ENCODE data around the gene CNTFR.

Gene CNTFR

DNA sequence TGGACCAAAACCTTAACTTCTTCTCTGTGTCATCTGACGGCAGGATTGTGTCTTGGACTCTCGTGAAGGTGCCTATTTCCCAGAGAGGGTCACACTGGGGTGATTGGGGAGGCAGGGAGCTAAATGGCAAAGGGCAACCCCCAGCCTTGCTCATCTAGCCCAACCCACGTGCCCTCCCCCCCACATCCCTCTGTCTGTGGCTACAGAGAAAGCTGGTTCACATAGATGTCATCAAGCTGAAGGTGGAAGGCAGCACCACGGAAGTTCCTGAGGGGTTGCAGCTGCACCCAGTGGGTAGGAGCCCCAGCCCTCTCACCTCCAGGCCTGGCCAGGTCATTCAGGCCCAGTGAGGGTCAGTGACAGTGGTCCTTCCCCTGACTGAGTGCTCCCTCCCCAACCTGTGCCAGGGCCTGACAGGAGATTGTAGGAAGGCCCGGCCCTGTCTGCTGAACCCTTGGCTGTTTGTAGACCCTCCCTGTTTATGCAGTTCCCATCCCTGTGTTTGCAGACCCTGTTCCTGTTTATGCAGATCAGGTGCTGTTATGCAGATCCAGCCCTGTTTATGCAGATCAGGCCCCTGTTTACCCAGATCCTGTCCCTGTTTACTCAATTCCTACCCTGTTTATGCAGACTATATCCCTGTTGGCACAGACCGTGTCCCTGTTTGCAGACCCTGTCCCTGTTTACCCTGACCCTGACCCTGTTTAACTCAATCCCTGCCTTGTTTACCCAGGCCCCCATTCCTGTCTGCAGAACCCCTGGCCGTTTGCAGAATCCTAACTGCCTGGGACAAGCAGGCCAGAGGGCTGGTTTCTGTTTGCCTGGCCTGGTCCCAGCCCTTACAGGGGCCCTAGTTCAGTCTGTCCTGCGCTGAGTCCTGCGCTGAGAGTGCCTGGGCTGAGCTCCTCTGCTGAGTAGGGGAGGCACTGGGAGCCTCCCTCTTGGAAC lies 77.1 kb downstream of the CNTFR start:
- no peak overlapping the region for H3K9ac ChIP-seq (ENCODE audit: low read length in 2 of 2)
- no peaks in the 10 kb centered on the region for H3K9me3 ChIP-seq (ENCODE audit: control insufficient read depth in 2 of 2, low read length in 2 of 2)
- no peak overlapping the region for H3K27ac ChIP-seq (ENCODE audit: low read length)
- no peaks in the 10 kb centered on the region for H3K4me1 ChIP-seq (ENCODE audit: control insufficient read depth, insufficient read depth, low read length)
- no peaks in the 10 kb centered on the region for H3K36me3 ChIP-seq (ENCODE audit: control insufficient read depth in 2 of 2, insufficient read depth in 2 of 2, low read length in 2 of 2)
- no peak overlapping the region for H3K4me3 ChIP-seq (ENCODE audit: low read length in 2 of 2)
- H3K27me3 ChIP-seq (ENCODE audit: control insufficient read depth in 1 of 2, insufficient read depth in 2 of 2, low read length in 2 of 2) = no peaks in the 10 kb centered on the region

- H3K4me3 ChIP-seq (ENCODE audit: low read length in 2 of 2) = no peak overlapping the region
- H3K9ac ChIP-seq (ENCODE audit: low read length in 2 of 2) = no peak overlapping the region
- no peaks in the 10 kb centered on the region for H3K27me3 ChIP-seq (ENCODE audit: control insufficient read depth in 1 of 2, insufficient read depth in 2 of 2, low read length in 2 of 2)
- no peak overlapping the region for H3K27ac ChIP-seq (ENCODE audit: low read length)
- H3K36me3 ChIP-seq (ENCODE audit: control insufficient read depth in 2 of 2, insufficient read depth in 2 of 2, low read length in 2 of 2) = no peaks in the 10 kb centered on the region
- no peaks in the 10 kb centered on the region for H3K9me3 ChIP-seq (ENCODE audit: control insufficient read depth in 2 of 2, low read length in 2 of 2)
- H3K4me1 ChIP-seq (ENCODE audit: control insufficient read depth, insufficient read depth, low read length) = no peaks in the 10 kb centered on the region
These were observed 78.7 kb downstream of the CNTFR start for GRCh38 chr9:34510497-34511468.

DNA sequence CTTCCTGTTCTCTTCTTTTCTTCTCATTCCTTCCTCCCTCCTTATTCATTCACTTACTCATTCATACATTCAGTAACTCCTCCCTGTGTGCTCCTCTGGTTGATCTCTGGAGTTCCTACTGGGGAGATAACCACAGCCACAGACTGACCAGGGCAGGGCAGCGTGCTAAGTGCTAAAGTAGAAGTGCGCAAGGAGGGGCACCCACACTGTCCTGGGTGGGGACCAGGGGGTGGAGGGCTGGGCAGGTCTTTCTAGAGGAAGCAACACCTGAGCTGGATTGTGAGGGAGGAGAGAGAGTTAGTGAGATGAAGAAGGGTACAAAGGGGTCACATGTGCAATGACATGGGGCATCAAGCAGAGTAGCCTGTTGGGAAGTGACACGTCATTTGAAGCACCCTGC lies 80.6 kb downstream of the CNTFR start:
- H3K27ac ChIP-seq (ENCODE audit: low read length) = no peak overlapping the region
- H3K9me3 ChIP-seq (ENCODE audit: control insufficient read depth in 2 of 2, low read length in 2 of 2) = no peaks in the 10 kb centered on the region
- no peak overlapping the region for H3K4me3 ChIP-seq (ENCODE audit: low read length in 2 of 2)
- no peak overlapping the region for H3K9ac ChIP-seq (ENCODE audit: low read length in 2 of 2)
- no peaks in the 10 kb centered on the region for H3K36me3 ChIP-seq (ENCODE audit: control insufficient read depth in 2 of 2, insufficient read depth in 2 of 2, low read length in 2 of 2)
- no peaks in the 10 kb centered on the region for H3K4me1 ChIP-seq (ENCODE audit: control insufficient read depth, insufficient read depth, low read length)
- H3K27me3 ChIP-seq (ENCODE audit: control insufficient read depth in 1 of 2, insufficient read depth in 2 of 2, low read length in 2 of 2) = no peaks in the 10 kb centered on the region

DNA sequence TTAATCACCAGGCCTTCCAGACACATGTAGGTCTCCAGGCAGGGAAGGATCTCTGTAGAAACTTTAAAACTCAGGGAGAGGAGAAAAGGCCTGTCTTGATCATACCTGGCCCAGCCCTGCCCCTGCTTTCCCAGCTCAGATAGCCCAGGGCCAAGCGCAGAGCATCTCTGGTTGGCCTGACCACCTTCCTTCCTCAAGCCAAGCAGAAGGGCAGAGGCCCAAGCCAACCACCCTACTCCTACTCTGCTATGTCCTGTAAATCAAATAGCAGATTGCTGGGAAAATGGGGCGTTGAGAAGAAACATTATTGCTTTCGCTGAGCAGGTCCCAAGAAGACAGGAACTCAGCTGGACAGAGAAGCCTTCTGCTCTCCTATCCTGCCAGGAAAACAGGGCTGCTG lies 81.1 kb downstream of the CNTFR start:
- H3K9ac ChIP-seq (ENCODE audit: low read length in 2 of 2) = no peak overlapping the region
- H3K27me3 ChIP-seq (ENCODE audit: control insufficient read depth in 1 of 2, insufficient read depth in 2 of 2, low read length in 2 of 2) = no peaks in the 10 kb centered on the region
- no peaks in the 10 kb centered on the region for H3K4me1 ChIP-seq (ENCODE audit: control insufficient read depth, insufficient read depth, low read length)
- H3K36me3 ChIP-seq (ENCODE audit: control insufficient read depth in 2 of 2, insufficient read depth in 2 of 2, low read length in 2 of 2) = no peaks in the 10 kb centered on the region
- no peak overlapping the region for H3K27ac ChIP-seq (ENCODE audit: low read length)
- no peaks in the 10 kb centered on the region for H3K9me3 ChIP-seq (ENCODE audit: control insufficient read depth in 2 of 2, low read length in 2 of 2)
- H3K4me3 ChIP-seq (ENCODE audit: low read length in 2 of 2) = no peak overlapping the region

DNA sequence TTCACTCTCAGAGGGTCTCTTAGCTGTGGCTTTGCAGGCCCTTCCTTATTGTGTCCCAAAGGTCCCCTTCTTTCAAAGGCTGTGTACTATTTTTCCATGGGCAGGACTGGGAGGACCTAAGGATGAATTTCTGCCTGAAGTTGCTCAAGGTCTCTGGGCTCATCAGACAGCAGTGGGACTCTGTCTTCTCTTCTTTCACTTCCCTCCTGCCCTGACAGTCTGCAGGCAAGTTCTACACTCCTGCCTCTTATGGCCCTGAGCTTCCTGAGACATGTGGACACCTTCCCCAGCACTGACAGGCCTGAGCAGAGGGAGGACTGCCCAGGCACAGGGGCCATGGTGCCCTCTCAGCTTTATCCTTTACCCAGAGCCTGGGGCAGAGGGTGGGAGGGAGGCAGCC lies 81.6 kb downstream of the CNTFR start:
- H3K36me3 ChIP-seq (ENCODE audit: control insufficient read depth in 2 of 2, insufficient read depth in 2 of 2, low read length in 2 of 2) = no peaks in the 10 kb centered on the region
- no peaks in the 10 kb centered on the region for H3K9me3 ChIP-seq (ENCODE audit: control insufficient read depth in 2 of 2, low read length in 2 of 2)
- H3K4me3 ChIP-seq (ENCODE audit: low read length in 2 of 2) = no peak overlapping the region
- no peak overlapping the region for H3K27ac ChIP-seq (ENCODE audit: low read length)
- H3K4me1 ChIP-seq (ENCODE audit: control insufficient read depth, insufficient read depth, low read length) = peaks cover 2% of the 10 kb centered on the region
- H3K27me3 ChIP-seq (ENCODE audit: control insufficient read depth in 1 of 2, insufficient read depth in 2 of 2, low read length in 2 of 2) = no peaks in the 10 kb centered on the region
- no peak overlapping the region for H3K9ac ChIP-seq (ENCODE audit: low read length in 2 of 2)

GRCh38 chr9:34507556-34507955 lies 82.0 kb downstream of the CNTFR start:
- H3K9ac ChIP-seq (ENCODE audit: low read length in 2 of 2) = no peak overlapping the region
- no peak overlapping the region for H3K27ac ChIP-seq (ENCODE audit: low read length)
- no peaks in the 10 kb centered on the region for H3K36me3 ChIP-seq (ENCODE audit: control insufficient read depth in 2 of 2, insufficient read depth in 2 of 2, low read length in 2 of 2)
- H3K4me1 ChIP-seq (ENCODE audit: control insufficient read depth, insufficient read depth, low read length) = peaks cover 6% of the 10 kb centered on the region
- no peaks in the 10 kb centered on the region for H3K27me3 ChIP-seq (ENCODE audit: control insufficient read depth in 1 of 2, insufficient read depth in 2 of 2, low read length in 2 of 2)
- H3K4me3 ChIP-seq (ENCODE audit: low read length in 2 of 2) = no peak overlapping the region
- no peaks in the 10 kb centered on the region for H3K9me3 ChIP-seq (ENCODE audit: control insufficient read depth in 2 of 2, low read length in 2 of 2)

DNA sequence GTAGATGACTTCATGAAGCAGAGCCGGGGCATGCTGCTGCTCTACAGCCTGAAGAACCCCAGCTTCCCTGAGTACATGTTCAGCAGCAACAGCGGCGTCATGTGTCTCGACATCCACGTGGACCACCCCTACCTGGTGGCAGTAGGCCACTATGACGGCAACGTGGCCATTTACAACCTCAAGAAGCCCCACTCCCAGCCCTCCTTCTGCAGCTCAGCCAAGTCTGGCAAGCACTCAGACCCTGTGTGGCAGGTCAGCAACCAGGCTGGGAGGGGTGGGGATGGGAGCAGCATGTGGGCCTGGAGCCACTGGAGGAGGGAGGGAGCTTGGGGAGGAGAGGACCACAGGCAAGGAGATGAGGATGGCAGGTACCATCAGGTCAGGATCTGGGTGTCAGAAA lies 82.9 kb downstream of the CNTFR start:
- no peaks in the 10 kb centered on the region for H3K36me3 ChIP-seq (ENCODE audit: control insufficient read depth in 2 of 2, insufficient read depth in 2 of 2, low read length in 2 of 2)
- no peak overlapping the region for H3K4me3 ChIP-seq (ENCODE audit: low read length in 2 of 2)
- peaks cover 16% of the 10 kb centered on the region for H3K4me1 ChIP-seq (ENCODE audit: control insufficient read depth, insufficient read depth, low read length)
- H3K9ac ChIP-seq (ENCODE audit: low read length in 2 of 2) = no peak overlapping the region
- no peaks in the 10 kb centered on the region for H3K27me3 ChIP-seq (ENCODE audit: control insufficient read depth in 1 of 2, insufficient read depth in 2 of 2, low read length in 2 of 2)
- no peaks in the 10 kb centered on the region for H3K9me3 ChIP-seq (ENCODE audit: control insufficient read depth in 2 of 2, low read length in 2 of 2)
- no peak overlapping the region for H3K27ac ChIP-seq (ENCODE audit: low read length)

GRCh38 chr9:34505370-34506120 lies 84.0 kb downstream of the CNTFR start:
- no peak overlapping the region for H3K27ac ChIP-seq (ENCODE audit: low read length)
- H3K9ac ChIP-seq (ENCODE audit: low read length in 2 of 2) = no peak overlapping the region
- no peaks in the 10 kb centered on the region for H3K36me3 ChIP-seq (ENCODE audit: control insufficient read depth in 2 of 2, insufficient read depth in 2 of 2, low read length in 2 of 2)
- no peaks in the 10 kb centered on the region for H3K27me3 ChIP-seq (ENCODE audit: control insufficient read depth in 1 of 2, insufficient read depth in 2 of 2, low read length in 2 of 2)
- H3K4me1 ChIP-seq (ENCODE audit: control insufficient read depth, insufficient read depth, low read length) = peaks cover 25% of the 10 kb centered on the region
- H3K9me3 ChIP-seq (ENCODE audit: control insufficient read depth in 2 of 2, low read length in 2 of 2) = no peaks in the 10 kb centered on the region
- H3K4me3 ChIP-seq (ENCODE audit: low read length in 2 of 2) = no peak overlapping the region

DNA sequence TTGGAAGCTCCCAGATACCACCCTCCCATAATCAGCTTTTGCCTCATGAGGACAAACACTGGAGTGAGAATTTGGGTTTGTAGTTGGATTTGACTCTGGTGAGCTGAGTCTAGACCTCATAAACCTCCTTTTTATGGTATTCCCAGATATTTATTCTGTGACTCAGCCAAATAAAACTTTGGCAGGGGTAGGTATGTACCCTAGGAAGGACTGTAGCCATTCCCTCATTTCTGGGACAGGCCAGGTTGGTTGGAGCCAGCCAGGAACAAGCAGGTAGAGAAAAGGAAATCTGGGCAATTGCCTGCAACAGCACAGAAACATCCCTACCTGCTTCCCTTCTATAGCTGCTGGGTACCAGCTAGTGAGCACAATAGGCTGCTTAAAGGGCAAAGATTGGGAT lies 86.1 kb downstream of the CNTFR start:
- Histone ChIP-seq H3K9ac (ENCODE audit: low read length in 2 of 2) (no peak overlapping the region), H3K27me3 (ENCODE audit: control insufficient read depth in 1 of 2, insufficient read depth in 2 of 2, low read length in 2 of 2) (no peaks in the 10 kb centered on the region), H3K36me3 (ENCODE audit: control insufficient read depth in 2 of 2, insufficient read depth in 2 of 2, low read length in 2 of 2) (no peaks in the 10 kb centered on the region), H3K4me1 (ENCODE audit: control insufficient read depth, insufficient read depth, low read length) (peaks cover 25% of the 10 kb centered on the region), H3K9me3 (ENCODE audit: control insufficient read depth in 2 of 2, low read length in 2 of 2) (no peaks in the 10 kb centered on the region), H3K27ac (ENCODE audit: low read length) (no peak overlapping the region), H3K4me3 (ENCODE audit: low read length in 2 of 2) (no peak overlapping the region)

- peak overlapping the region; percentile 6 for H3K27ac ChIP-seq (ENCODE audit: low read length)
- no peaks in the 10 kb centered on the region for H3K9me3 ChIP-seq (ENCODE audit: control insufficient read depth in 2 of 2, low read length in 2 of 2)
- H3K27me3 ChIP-seq (ENCODE audit: control insufficient read depth in 1 of 2, insufficient read depth in 2 of 2, low read length in 2 of 2) = no peaks in the 10 kb centered on the region
- H3K36me3 ChIP-seq (ENCODE audit: control insufficient read depth in 2 of 2, insufficient read depth in 2 of 2, low read length in 2 of 2) = no peaks in the 10 kb centered on the region
- no peak overlapping the region for H3K4me3 ChIP-seq (ENCODE audit: low read length in 2 of 2)
- H3K9ac ChIP-seq (ENCODE audit: low read length in 2 of 2) = peak overlapping the region in 1 of 2 donors; percentile 13
- H3K4me1 ChIP-seq (ENCODE audit: control insufficient read depth, insufficient read depth, low read length) = peaks cover 25% of the 10 kb centered on the region
These were observed 86.6 kb downstream of the CNTFR start for GRCh38 chr9:34502891-34503290.
